Measurements from ENCODE around the gene C20orf144. TPM values are rescaled to one million over a fixed set of nuclear protein-coding genes. Genes with fewer than 3 reads are reported as not detected.

C20orf144 gene
- total and polyA plus RNA-seq, 2 experiments from 2014 or later: 0.26 to 0.66 TPM

GRCh38 chr20:33626190-33626589 is 35.9 kb upstream of the C20orf144 start:
- Histone ChIP-seq H3K4me2 (no peak overlapping the region), H2AFZ (no peak overlapping the region), H3F3A (replicated peaks; ENCODE audit: low read depth) (no peaks in the 10 kb centered on the region), H4K20me1 (replicated peaks; ENCODE audit: insufficient read depth) (no peaks in the 10 kb centered on the region), H3K79me2 (replicated peaks; ENCODE audit: insufficient read depth) (no peaks in the 10 kb centered on the region), H3K27me3 (ENCODE audit: insufficient read depth) (no peaks in the 10 kb centered on the region), H3K4me3 (no peak overlapping the region), H3K36me3 (ENCODE audit: insufficient read depth) (no peaks in the 10 kb centered on the region; the same call in 1 of the 2 replicates), H3K9me2 (ENCODE audit: insufficient read depth) (no peaks in the 10 kb centered on the region), H3K4me1 (ENCODE audit: insufficient read depth) (no peaks in the 10 kb centered on the region), H3K27ac (ENCODE audit: low read depth) (no peak overlapping the region)
- DNase-seq (ENCODE audit: low spot score) (no peak), ATAC-seq (no peak)
- TF ChIP-seq ZNF331 (CRISPR knock-in tag; IDR thresholded peaks at IDR 0.05; ENCODE audit: low read depth) (no peak), ZNF462 (CRISPR knock-in tag; IDR thresholded peaks at IDR 0.05) (no peak), POLR2AphosphoS5 (IDR thresholded peaks at IDR 0.05; ENCODE audit: low read depth) (no peak), REST (IDR thresholded peaks at IDR 0.05; ENCODE audit: unreplicated experiment) (no peak), CTCF (conservative IDR thresholded peaks at IDR 0.05; ENCODE audit: low read depth in 2 of 2) (no peak), NANOG (IDR thresholded peaks at IDR 0.05; ENCODE audit: borderline replicate concordance) (no peak), EZH2 (IDR thresholded peaks at IDR 0.05; ENCODE audit: low read depth, unreplicated experiment) (no peak), ZNF114 (CRISPR knock-in tag; IDR thresholded peaks at IDR 0.05) (no peak), EZH2phosphoT487 (IDR thresholded peaks at IDR 0.05; ENCODE audit: unreplicated experiment) (no peak), CREB1 (CRISPR knock-in tag; IDR thresholded peaks at IDR 0.05; ENCODE audit: low read depth) (no peak), STAT1 (IDR thresholded peaks at IDR 0.05; ENCODE audit: unreplicated experiment) (no peak), ETS1 (IDR thresholded peaks at IDR 0.05) (no peak)
- Mint-ChIP-seq H3K9me3 (no peaks in the 10 kb centered on the region), H3K27me3 (ENCODE audit: insufficient read depth, low read depth, poor library complexity) (no peaks in the 10 kb centered on the region), H3K4me3 (no peak overlapping the region), H3K27ac (no peak overlapping the region), H3K36me3 (ENCODE audit: low read depth) (peaks cover 29% of the 10 kb centered on the region), H3K4me1 (no peaks in the 10 kb centered on the region)
